GM18867 (cell line): ENCODE results near the gene PALMD.

Experiments
- ATAC-seq: cut with Tn5 transposase; IDR thresholded peaks from one replicate; pipeline ENCODE4 v1.9.1; 2021; ENCODE audit warnings: mild to moderate bottlenecking, moderate library complexity; ENCODE audit not compliant: unreplicated experiment

The PALMD gene

GRCh38 chr1:99657213-99658030 lies 11.5 kb downstream of the PALMD start:
- no peak for ATAC-seq

GRCh38 chr1:99658031-99658290 lies 12.0 kb downstream of the PALMD start:
- no peak for ATAC-seq

- no peak for ATAC-seq
Measured at GRCh38 chr1:99659755-99660210, 13.9 kb downstream of the PALMD start.

GRCh38 chr1:99660496-99660895 lies 14.6 kb downstream of the PALMD start:
- ATAC-seq, result no peak

GRCh38 chr1:99661780-99662179 lies 15.9 kb downstream of the PALMD start:
- ATAC-seq, result no peak

- ATAC-seq, result no peak
Measured at GRCh38 chr1:99662539-99663080, 16.7 kb downstream of the PALMD start.

- no peak for ATAC-seq
Measured at GRCh38 chr1:99663501-99663900, 17.6 kb downstream of the PALMD start.

- ATAC-seq, result no peak
Measured at GRCh38 chr1:99665212-99665611, 19.3 kb downstream of the PALMD start.

- no peak for ATAC-seq
Measured at GRCh38 chr1:99669376-99669775, 23.5 kb downstream of the PALMD start.

GRCh38 chr1:99669821-99670220 lies 23.9 kb downstream of the PALMD start:
- ATAC-seq, result no peak

GRCh38 chr1:99670583-99670982 lies 24.7 kb downstream of the PALMD start:
- no peak for ATAC-seq

- no peak for ATAC-seq
Measured at GRCh38 chr1:99672038-99672437, 26.1 kb downstream of the PALMD start.

- ATAC-seq, result no peak
Measured at GRCh38 chr1:99672530-99673213, 26.8 kb downstream of the PALMD start.

GRCh38 chr1:99673315-99673714 lies 27.4 kb downstream of the PALMD start:
- ATAC-seq, result no peak

GRCh38 chr1:99674115-99675064 lies 28.5 kb downstream of the PALMD start:
- ATAC-seq, result no peak

GRCh38 chr1:99675292-99675691 lies 29.4 kb downstream of the PALMD start:
- no peak for ATAC-seq

GRCh38 chr1:99675994-99676393 lies 30.1 kb downstream of the PALMD start:
- no peak for ATAC-seq

GRCh38 chr1:99676876-99677275 lies 31.0 kb downstream of the PALMD start:
- no peak for ATAC-seq

- no peak for ATAC-seq
Measured at GRCh38 chr1:99677416-99677815, 31.5 kb downstream of the PALMD start.

- ATAC-seq, result no peak
Measured at GRCh38 chr1:99680270-99680669, 34.4 kb downstream of the PALMD start.

- ATAC-seq, result no peak
Measured at GRCh38 chr1:99681583-99681982, 35.7 kb downstream of the PALMD start.
